GM11168 (cell line): ENCODE results near the gene LZTR1.

Experiments
- in situ Hi-C: fragments of 300-500 bp; cut with MboI; formaldehyde crosslinking; loops from one replicate; pipeline ENCODE4 v1.12.0; 2022; ENCODE audit warnings: low sequenced_read_pairs; ENCODE audit not compliant: unreplicated experiment

LZTR1 gene

GRCh38 chr22:21012446-21013407 lies 30.6 kb downstream of the LZTR1 start:
- in situ Hi-C loops, result no loop called here

- in situ Hi-C loops, result no loop called here
Measured at GRCh38 chr22:21013657-21014201, 31.6 kb downstream of the LZTR1 start.

- in situ Hi-C loops, result no loop called here
Measured at GRCh38 chr22:21014202-21014725, 32.2 kb downstream of the LZTR1 start.

- in situ Hi-C loops, result no loop called here
Measured at GRCh38 chr22:21014726-21015465, 32.8 kb downstream of the LZTR1 start, which contains the start of gene P2RX6. Gene P2RX6 (plus strand): TSS chr22:21015165. CDS start chr22:21015175, 10 bp downstream.

- in situ Hi-C loops, result no loop called here
Measured at GRCh38 chr22:21015466-21016006, 33.4 kb downstream of the LZTR1 start.

GRCh38 chr22:21016644-21017420 lies 34.7 kb downstream of the LZTR1 start:
- in situ Hi-C loops, result no loop called here

- in situ Hi-C loops, result no loop called here
Measured at GRCh38 chr22:21018314-21018713, 36.2 kb downstream of the LZTR1 start.

- in situ Hi-C loops, result no loop called here
Measured at GRCh38 chr22:21020802-21021429, 38.8 kb downstream of the LZTR1 start.

GRCh38 chr22:21022507-21022906 lies 40.4 kb downstream of the LZTR1 start:
- in situ Hi-C loops, result no loop called here

- in situ Hi-C loops, result no loop called here
Measured at GRCh38 chr22:21022955-21023614, 41.0 kb downstream of the LZTR1 start.

GRCh38 chr22:21025266-21025665 lies 43.2 kb downstream of the LZTR1 start:
- in situ Hi-C loops, result no loop called here

GRCh38 chr22:21025763-21026755 lies 44.0 kb downstream of the LZTR1 start:
- in situ Hi-C loops, result no loop called here

GRCh38 chr22:21026783-21027692 lies 44.9 kb downstream of the LZTR1 start:
- in situ Hi-C loops, result no loop called here

GRCh38 chr22:21028277-21029251 lies 46.5 kb downstream of the LZTR1 start:
- in situ Hi-C loops, result no loop called here

GRCh38 chr22:21029486-21030025 lies 47.5 kb downstream of the LZTR1 start:
- in situ Hi-C loops, result no loop called here
